KMS-11 (cell line): ENCODE measurements around the gene RGS10.
A peak's percentile ranks its signal among the peaks of the same experiment; 100 is the strongest.

Experiments used
- H2AFZ ChIP-seq: fragments of 200-600 bp; sonication (generic); 2 replicates; pipeline ENCODE4 v1.6.1; 2016; ENCODE audit warnings: antibody characterized with exemption, mixed run types, low read depth
- H3K27ac ChIP-seq: fragments of 200-600 bp; sonication (generic); 2 replicates; pipeline ENCODE4 v1.6.1; 2016; ENCODE audit warnings: mild to moderate bottlenecking, mixed run types
- H3K27me3 ChIP-seq: fragments of 200-600 bp; sonication (generic); 2 replicates; pipeline ENCODE4 v1.6.1; 2017; ENCODE audit warnings: mild to moderate bottlenecking, low read depth, mixed run types, moderate library complexity; ENCODE audit not compliant: insufficient read depth
- H3K36me3 ChIP-seq: fragments of 200-600 bp; sonication (generic); 2 replicates; pipeline ENCODE4 v1.6.1; 2017; ENCODE audit warnings: mild to moderate bottlenecking, mixed run types; ENCODE audit not compliant: insufficient read depth
- H3K4me1 ChIP-seq: fragments of 200-600 bp; sonication (generic); 2 replicates; pipeline ENCODE4 v1.6.1; 2016; ENCODE audit warnings: mild to moderate bottlenecking, low read depth, mixed run types; ENCODE audit not compliant: poor library complexity, severe bottlenecking
- H3K4me2 ChIP-seq: fragments of 200-600 bp; sonication (generic); 2 replicates; pipeline ENCODE4 v1.7.0; 2016; ENCODE audit warnings: mild to moderate bottlenecking, mixed run types
- H3K4me3 ChIP-seq: fragments of 200-600 bp; sonication (generic); IDR thresholded peaks from 2 replicates; pipeline ENCODE4 v1.6.1; 2017; ENCODE audit warnings: low read depth, low read length, mixed read lengths; ENCODE audit not compliant: insufficient read depth
- H3K79me2 ChIP-seq: fragments of 200-600 bp; sonication (generic); 2 replicates; pipeline ENCODE4 v1.6.1; 2016; ENCODE audit warnings: low read depth, mixed run types; ENCODE audit not compliant: insufficient read depth
- H3K9ac ChIP-seq: fragments of 200-600 bp; sonication (generic); 2 replicates; pipeline ENCODE4 v1.6.1; 2016; ENCODE audit warnings: mild to moderate bottlenecking, mixed run types
- H4K20me1 ChIP-seq: fragments of 200-600 bp; sonication (generic); 2 replicates; pipeline ENCODE4 v1.6.1; 2016; ENCODE audit warnings: mild to moderate bottlenecking, mixed run types; ENCODE audit not compliant: insufficient read depth
- TF ChIP-seq, protein P1 (sequence below): fragments of 200-600 bp; sonication (generic); conservative IDR thresholded peaks from 2 replicates; pipeline ENCODE4 v1.6.1; 2017; ENCODE audit warnings: low read depth, mild to moderate bottlenecking, antibody characterized with exemption, low read length, moderate library complexity, mixed read lengths

The RGS10 gene

DNA sequence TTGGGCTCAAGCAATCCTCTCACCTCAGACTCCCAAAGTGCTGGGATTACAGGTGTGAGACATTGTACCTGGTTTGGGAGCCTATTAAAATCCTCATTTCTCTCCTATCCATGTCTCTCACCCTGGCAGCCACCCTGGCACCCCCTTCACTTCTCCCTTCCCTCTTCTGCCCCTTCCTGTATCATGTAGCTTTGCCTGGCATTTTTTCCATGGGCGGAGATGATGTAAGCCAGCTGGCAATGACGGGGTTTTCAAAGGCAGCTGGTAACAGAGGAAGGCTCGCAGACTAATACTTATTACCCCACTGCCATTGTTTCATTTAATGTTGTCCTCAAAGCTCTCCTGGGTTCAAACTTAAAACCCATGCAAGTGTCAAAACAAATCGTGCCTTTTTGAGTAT is 61.9 kb downstream of the RGS10 start:
- no peaks in the 10 kb centered on the region for H4K20me1 ChIP-seq
- H3K27ac ChIP-seq = no peak overlapping the region
- H3K27me3 ChIP-seq = no peaks in the 10 kb centered on the region
- TF ChIP-seq, protein P1, sequence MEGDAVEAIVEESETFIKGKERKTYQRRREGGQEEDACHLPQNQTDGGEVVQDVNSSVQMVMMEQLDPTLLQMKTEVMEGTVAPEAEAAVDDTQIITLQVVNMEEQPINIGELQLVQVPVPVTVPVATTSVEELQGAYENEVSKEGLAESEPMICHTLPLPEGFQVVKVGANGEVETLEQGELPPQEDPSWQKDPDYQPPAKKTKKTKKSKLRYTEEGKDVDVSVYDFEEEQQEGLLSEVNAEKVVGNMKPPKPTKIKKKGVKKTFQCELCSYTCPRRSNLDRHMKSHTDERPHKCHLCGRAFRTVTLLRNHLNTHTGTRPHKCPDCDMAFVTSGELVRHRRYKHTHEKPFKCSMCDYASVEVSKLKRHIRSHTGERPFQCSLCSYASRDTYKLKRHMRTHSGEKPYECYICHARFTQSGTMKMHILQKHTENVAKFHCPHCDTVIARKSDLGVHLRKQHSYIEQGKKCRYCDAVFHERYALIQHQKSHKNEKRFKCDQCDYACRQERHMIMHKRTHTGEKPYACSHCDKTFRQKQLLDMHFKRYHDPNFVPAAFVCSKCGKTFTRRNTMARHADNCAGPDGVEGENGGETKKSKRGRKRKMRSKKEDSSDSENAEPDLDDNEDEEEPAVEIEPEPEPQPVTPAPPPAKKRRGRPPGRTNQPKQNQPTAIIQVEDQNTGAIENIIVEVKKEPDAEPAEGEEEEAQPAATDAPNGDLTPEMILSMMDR = no peak
- H3K4me2 ChIP-seq = no peak overlapping the region
- H3K4me3 ChIP-seq = no peak overlapping the region
- H3K36me3 ChIP-seq = no peaks in the 10 kb centered on the region
- no peak overlapping the region for H3K9ac ChIP-seq
- no peak overlapping the region for H2AFZ ChIP-seq
- H3K4me1 ChIP-seq = peaks cover 25% of the 10 kb centered on the region
- no peaks in the 10 kb centered on the region for H3K79me2 ChIP-seq

DNA sequence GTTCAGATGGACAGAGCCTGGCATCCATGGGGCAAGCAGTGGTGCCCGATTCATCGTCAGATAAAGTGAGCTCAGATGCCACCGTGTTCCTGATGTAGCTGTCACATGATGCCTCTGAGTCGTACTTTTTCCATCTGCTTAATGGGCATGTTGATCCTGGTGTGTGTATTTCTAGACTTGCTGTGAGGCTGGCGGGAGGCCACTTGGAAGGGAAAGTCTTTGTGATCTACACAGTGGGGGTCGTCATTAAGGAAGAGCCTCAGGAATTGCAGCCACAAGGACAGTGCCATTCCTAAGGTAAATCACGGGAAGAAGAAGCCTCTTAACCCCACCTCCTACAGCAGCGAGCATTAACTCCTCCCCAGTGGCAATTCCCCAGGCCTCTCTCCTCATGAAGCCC is 63.0 kb downstream of the RGS10 start:
- no peak overlapping the region for H2AFZ ChIP-seq
- H3K27me3 ChIP-seq = no peaks in the 10 kb centered on the region
- H3K4me2 ChIP-seq = peak overlapping the region; percentile 62; the same call in 1 of the 2 replicates

DNA sequence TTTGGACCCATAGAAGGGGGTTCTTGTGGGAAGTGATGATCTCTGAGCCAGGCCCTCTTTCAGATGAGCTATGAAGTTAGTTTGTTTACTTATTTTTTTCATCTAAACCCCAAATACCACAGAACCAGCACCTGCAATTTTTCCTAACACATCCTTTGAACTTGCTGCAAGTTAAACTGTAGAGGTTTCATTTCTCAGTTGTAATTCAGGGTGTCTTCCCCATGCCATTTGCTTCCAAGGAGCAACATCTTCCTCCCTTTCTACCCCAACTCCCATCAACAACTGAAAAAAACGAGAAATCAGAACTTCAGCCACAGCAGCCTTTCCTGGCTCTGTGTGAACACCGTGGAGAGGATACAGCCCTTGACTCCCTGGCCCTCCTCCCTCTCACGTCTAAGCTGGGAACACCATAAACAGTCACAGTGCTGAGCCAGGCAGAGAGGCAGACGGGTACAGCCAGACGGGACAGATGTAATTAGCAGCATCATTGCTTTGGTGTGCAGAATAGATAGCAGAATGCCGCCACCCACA is 63.6 kb downstream of the RGS10 start:
- Histone ChIP-seq H3K27me3 (no peaks in the 10 kb centered on the region), H3K27ac (no peak overlapping the region; the same call in 1 of the 2 replicates), H3K79me2 (no peaks in the 10 kb centered on the region), H4K20me1 (no peaks in the 10 kb centered on the region), H3K36me3 (no peaks in the 10 kb centered on the region), H3K9ac (no peak overlapping the region; the same call in 1 of the 2 replicates), H3K4me2 (peak overlapping the region; percentile 62; the same call in 1 of the 2 replicates), H3K4me3 (no peak overlapping the region), H2AFZ (peak overlapping the region; percentile 14; the same call in 1 of the 2 replicates), H3K4me1 (peaks cover 25% of the 10 kb centered on the region)
- TF ChIP-seq, protein P1 = no peak

More for the DNA sequence above, 63.0 kb downstream of the RGS10 start:
- Histone ChIP-seq H3K27ac (no peak overlapping the region), H3K4me1 (peaks cover 25% of the 10 kb centered on the region), H3K9ac (no peak overlapping the region), H3K36me3 (no peaks in the 10 kb centered on the region), H3K79me2 (no peaks in the 10 kb centered on the region), H3K4me3 (no peak overlapping the region), H4K20me1 (no peaks in the 10 kb centered on the region)
- TF ChIP-seq, protein P1 = no peak

DNA sequence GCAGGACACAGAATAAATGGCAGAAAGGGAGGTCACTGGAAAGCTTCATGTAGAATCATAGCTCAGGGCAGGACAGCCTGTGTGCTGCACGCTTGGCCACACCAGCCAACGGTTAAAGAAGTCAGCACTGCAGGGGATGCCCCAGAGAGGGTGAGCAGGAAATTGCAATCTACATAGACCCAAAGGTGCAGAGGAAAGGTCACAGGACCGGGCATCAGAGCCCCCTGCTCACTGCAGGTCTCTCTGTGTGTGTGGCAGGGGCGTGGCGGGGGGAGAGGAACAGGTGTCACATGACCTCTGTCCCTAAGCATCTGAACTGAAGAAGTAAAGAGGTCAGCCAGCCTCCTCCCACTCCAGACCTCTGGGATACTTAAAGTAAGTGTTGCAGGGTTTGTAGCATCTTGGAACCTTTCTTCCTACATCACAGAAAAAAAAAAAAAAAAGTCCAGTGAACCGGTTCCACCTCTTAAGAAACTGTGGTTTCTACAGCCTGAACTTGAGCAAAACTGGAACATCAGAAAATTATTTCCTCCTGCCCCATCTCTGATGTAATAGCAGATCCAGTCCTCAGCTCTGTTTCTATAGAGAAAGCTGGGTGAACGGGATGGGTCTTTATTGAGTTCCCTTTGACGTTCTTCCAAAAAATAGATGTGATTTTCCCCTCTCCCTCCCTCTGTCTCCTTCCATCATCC is 64.3 kb downstream of the RGS10 start:
- TF ChIP-seq, protein P1 = no peak
- H3K9ac ChIP-seq = no peak overlapping the region; the same call in 1 of the 2 replicates
- no peaks in the 10 kb centered on the region for H3K27me3 ChIP-seq
- no peak overlapping the region for H3K4me3 ChIP-seq
- H3K27ac ChIP-seq = no peak overlapping the region; the same call in 1 of the 2 replicates
- peaks cover 25% of the 10 kb centered on the region for H3K4me1 ChIP-seq
- peak overlapping the region; percentile 14; the same call in 1 of the 2 replicates for H2AFZ ChIP-seq
- no peaks in the 10 kb centered on the region for H4K20me1 ChIP-seq
- no peaks in the 10 kb centered on the region for H3K36me3 ChIP-seq
- no peaks in the 10 kb centered on the region for H3K79me2 ChIP-seq
- peak overlapping the region; percentile 62; the same call in 1 of the 2 replicates for H3K4me2 ChIP-seq
